Stimulated activated naive CD8-positive, alpha-beta T cell treated with anti-CD3 and anti-CD28 coated beads, Interleukin-15, amount 100 ng/mL, for 72 hours (primary cell): ENCODE measurements around the gene SNX27.
"Not testable (repeated sequence)": the region's sequence is repeated elsewhere in the genome, so short reads cannot be mapped to it uniquely, and the experiment has no call there.

Source experiments
- ATAC-seq: fragments of 150-1000 bp; cut with Tn5 transposase; 2 replicates; pipeline ENCODE4 v1.10.0; 2021; ENCODE audit warnings: mild to moderate bottlenecking, moderate library complexity
- DNase-seq, 2 donors: peaks; one replicate each; pipeline ENCODE4 v3.0.0; 2021 to 2022
- H3K27ac Mint-ChIP-seq, 2 donors: one replicate each; pipeline ENCODE4 v1.8.0; 2022; ENCODE audit warnings: mild to moderate bottlenecking in 2 of 2, mixed read lengths in 2 of 2, moderate library complexity in 2 of 2
- H3K27me3 Mint-ChIP-seq: one replicate; pipeline ENCODE4 v1.8.0; 2022; ENCODE audit warnings: mixed read lengths
- H3K4me1 Mint-ChIP-seq: one replicate; pipeline ENCODE4 v1.8.0; 2022; ENCODE audit warnings: mild to moderate bottlenecking, mixed read lengths
- H3K4me3 Mint-ChIP-seq, 2 donors: one replicate each; pipeline ENCODE4 v1.8.0; 2022; ENCODE audit warnings: mild to moderate bottlenecking in 2 of 2, mixed read lengths in 2 of 2, moderate library complexity in 1 of 2
- H3K9me3 Mint-ChIP-seq, 2 donors: one replicate each; pipeline ENCODE4 v1.8.0; 2022; ENCODE audit warnings: mixed read lengths in 2 of 2

The SNX27 gene

DNA sequence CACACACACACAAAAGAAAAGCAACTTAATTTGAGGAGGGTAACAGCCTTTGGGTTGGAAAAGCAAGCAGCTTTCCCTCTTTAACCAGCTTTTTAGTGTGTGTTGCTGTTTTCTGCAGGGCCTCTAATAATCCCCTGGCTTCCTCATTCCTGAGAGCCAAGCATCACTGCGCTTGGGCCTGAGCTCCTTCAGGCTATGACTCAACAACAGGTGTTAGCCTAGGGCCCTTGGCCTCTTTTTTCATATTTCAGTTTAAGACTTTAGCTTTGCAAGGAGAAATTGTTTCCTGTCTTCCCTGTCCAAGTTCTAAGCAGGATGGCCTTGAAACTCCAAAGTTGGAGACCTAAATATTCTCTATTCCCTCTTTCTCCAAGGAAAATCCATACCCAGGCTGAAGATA is 26.2 kb upstream of the SNX27 start:
- H3K4me3 Mint-ChIP-seq = no peak overlapping the region
- no peak for ATAC-seq
- no peak for DNase-seq
- no peaks in the 10 kb centered on the region for H3K9me3 Mint-ChIP-seq
- H3K4me1 Mint-ChIP-seq = no peaks in the 10 kb centered on the region
- no peaks in the 10 kb centered on the region for H3K27me3 Mint-ChIP-seq
- H3K27ac Mint-ChIP-seq = no peak overlapping the region

GRCh38 chr1:151590961-151591360 is 20.9 kb upstream of the SNX27 start:
- Mint-ChIP-seq H3K27me3 (no peaks in the 10 kb centered on the region), H3K27ac (no peak overlapping the region), H3K4me3 (no peak overlapping the region), H3K4me1 (peaks cover 10% of the 10 kb centered on the region), H3K9me3 (no peaks in the 10 kb centered on the region)
- ATAC-seq (no peak), DNase-seq (no peak)

- no peak for DNase-seq
- Mint-ChIP-seq H3K4me3 (peak overlapping the region; percentile 33 to 67), H3K27ac (no peak overlapping the region), H3K4me1 (peaks cover 10% of the 10 kb centered on the region), H3K9me3 (no peaks in the 10 kb centered on the region), H3K27me3 (no peaks in the 10 kb centered on the region)
- ATAC-seq = peak; percentile 63
Observed at GRCh38 chr1:151593730-151594129, 18.1 kb upstream of the SNX27 start.

DNA sequence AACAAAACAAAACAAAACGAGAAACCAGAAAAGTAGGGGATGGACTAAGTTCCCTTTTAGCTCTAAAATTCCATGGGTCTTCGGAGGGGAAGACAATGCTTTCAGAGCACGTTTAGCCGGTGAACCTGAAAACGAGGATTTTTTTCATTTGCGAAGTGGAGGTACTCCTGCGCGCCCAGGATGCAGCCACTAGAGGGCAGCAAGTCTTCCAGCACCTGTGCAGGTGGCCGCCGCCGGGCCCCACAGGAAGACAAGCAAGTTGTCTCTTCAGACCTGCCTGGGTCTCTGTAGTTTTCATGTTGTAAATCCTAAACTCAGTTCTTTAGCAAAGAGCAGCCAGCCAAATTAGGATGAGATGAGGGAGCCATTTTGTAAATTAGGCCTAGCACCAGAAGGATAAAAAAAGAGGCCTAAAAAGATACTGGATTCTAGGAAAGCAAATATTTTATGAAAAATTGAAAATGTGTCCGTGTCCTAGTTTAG is 17.7 kb upstream of the SNX27 start:
- Mint-ChIP-seq H3K4me1 (peaks cover 10% of the 10 kb centered on the region), H3K27me3 (no peaks in the 10 kb centered on the region), H3K4me3 (peak overlapping the region; percentile 33 to 67), H3K27ac (peak overlapping the region in 1 of 2 donors; percentile 86), H3K9me3 (no peaks in the 10 kb centered on the region)
- ATAC-seq (peak; percentile 98), DNase-seq (peak; percentile 79 to 82)

- Mint-ChIP-seq H3K9me3 (no peaks in the 10 kb centered on the region), H3K4me1 (peaks cover 10% of the 10 kb centered on the region), H3K27me3 (no peaks in the 10 kb centered on the region), H3K4me3 (no peak overlapping the region), H3K27ac (no peak overlapping the region)
- ATAC-seq (no peak), DNase-seq (no peak)
Observed at GRCh38 chr1:151596166-151596953, 15.5 kb upstream of the SNX27 start.

- peaks cover 20% of the 10 kb centered on the region for H3K27me3 Mint-ChIP-seq
- DNase-seq, H3K4me1 Mint-ChIP-seq, H3K4me3 Mint-ChIP-seq, H3K27ac Mint-ChIP-seq, ATAC-seq, H3K9me3 Mint-ChIP-seq: not testable (repeated sequence)
Observed at GRCh38 chr1:151602550-151602949, 9.3 kb upstream of the SNX27 start.

DNA sequence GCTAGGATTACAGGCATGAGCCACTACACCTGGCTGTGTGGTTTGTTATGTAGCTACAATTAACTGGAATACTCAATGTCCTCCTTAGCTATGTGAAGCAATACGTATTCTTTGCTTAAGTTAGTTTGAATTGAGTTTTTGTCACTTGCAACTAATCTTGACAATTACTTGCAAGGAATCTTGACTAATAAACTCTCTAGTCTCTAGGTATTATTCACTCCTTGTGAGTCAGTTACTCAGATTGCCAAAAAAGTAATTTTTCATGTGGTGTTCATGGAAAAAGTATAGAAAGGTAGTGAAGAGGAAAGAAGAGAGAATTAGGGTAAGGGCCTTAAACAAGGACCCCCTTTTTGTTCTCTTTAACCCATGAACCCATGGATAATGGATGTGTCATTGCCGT is 7.6 kb upstream of the SNX27 start:
- ATAC-seq (no peak), DNase-seq (no peak)
- Mint-ChIP-seq H3K9me3 (no peaks in the 10 kb centered on the region), H3K27me3 (peaks cover 20% of the 10 kb centered on the region), H3K4me3 (no peak overlapping the region), H3K4me1 (peaks cover 8% of the 10 kb centered on the region), H3K27ac (no peak overlapping the region)

- peaks cover 20% of the 10 kb centered on the region for H3K27me3 Mint-ChIP-seq
- H3K4me3 Mint-ChIP-seq = no peak overlapping the region
- DNase-seq (no peak), ATAC-seq (peak; percentile 79)
- H3K9me3 Mint-ChIP-seq = no peaks in the 10 kb centered on the region
- peak overlapping the region in 1 of 2 donors; percentile 55 for H3K27ac Mint-ChIP-seq
- peaks cover 8% of the 10 kb centered on the region for H3K4me1 Mint-ChIP-seq
Observed at GRCh38 chr1:151606384-151606783, 5.5 kb upstream of the SNX27 start.

DNA sequence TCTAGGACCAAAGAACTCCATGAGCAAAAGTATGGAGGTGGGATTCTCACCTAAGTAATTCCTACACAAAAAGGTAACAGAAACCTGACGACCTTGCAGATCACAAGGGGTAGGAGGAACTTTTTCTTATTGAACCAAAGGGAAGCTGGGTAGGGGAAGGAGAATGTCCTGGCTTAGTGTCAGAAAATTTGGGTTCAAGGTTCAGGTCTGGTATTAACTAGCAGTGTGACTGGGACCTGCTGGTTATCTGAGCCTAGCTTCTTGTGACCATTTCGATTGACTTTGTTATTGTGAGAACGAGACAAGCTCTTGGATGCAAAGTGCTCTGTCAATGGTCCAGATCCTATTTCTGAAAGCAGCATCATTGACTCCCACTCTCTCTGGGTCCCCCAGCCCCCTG is 5.0 kb upstream of the SNX27 start:
- H3K27me3 Mint-ChIP-seq = peaks cover 20% of the 10 kb centered on the region
- DNase-seq (no peak), ATAC-seq (no peak)
- no peaks in the 10 kb centered on the region for H3K9me3 Mint-ChIP-seq
- H3K4me3 Mint-ChIP-seq = no peak overlapping the region
- peaks cover 8% of the 10 kb centered on the region for H3K4me1 Mint-ChIP-seq
- H3K27ac Mint-ChIP-seq = no peak overlapping the region

- Mint-ChIP-seq H3K4me1 (peaks cover 31% of the 10 kb centered on the region), H3K27ac (no peak overlapping the region), H3K9me3 (no peaks in the 10 kb centered on the region), H3K4me3 (no peak overlapping the region), H3K27me3 (peaks cover 6% of the 10 kb centered on the region)
- DNase-seq = no peak
- ATAC-seq = no peak
Observed at GRCh38 chr1:151610142-151610541, 1.7 kb upstream of the SNX27 start.

- Mint-ChIP-seq H3K4me1 (peaks cover 39% of the 10 kb centered on the region), H3K4me3 (peak overlapping the region; percentile 47 to 76), H3K27ac (peak overlapping the region in 1 of 2 donors; percentile 89), H3K9me3 (no peaks in the 10 kb centered on the region), H3K27me3 (peaks cover 3% of the 10 kb centered on the region)
- DNase-seq (peak; percentile 8 to 17), ATAC-seq (peak; percentile 8)
Observed at GRCh38 chr1:151611288-151611790, 511 bp upstream of the SNX27 start.

DNA sequence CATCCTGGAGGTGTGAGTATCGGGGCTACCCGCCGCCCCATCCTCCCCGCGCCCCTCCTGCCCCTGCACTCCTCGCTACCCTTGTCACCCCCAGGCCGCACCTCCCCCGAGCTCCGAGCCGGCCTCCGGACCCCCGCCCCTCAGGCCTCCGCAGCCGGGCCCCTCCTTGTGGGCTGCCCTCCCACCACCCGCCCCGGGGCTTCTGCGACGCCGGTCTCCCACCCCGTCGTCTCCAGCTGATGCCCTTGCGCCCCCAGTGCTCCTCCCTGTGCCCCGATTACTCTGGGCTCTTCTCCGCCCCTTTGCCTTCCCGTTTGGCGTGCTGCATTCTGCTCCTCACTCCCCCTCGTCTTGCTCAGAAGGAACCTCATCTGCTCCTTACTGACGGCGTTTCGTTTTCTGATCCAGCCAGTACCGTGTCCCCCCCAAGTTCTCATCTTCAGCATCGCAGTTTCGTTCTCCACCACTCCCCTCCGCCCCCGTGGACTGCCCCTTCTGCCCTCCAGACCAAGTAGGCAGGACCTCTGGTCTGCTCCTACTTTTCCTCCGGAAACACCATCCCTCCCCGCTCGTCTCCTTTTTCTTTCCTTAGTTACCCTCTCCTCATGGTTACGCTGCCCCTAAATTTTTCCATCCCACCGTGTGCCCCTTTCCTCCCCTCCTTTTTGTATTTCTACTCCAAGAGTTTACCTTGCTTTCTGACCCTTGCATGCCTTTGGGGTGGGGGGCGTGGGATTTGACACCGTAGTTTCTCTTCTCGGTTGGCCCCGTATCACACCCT is 841 bp downstream of the SNX27 start:
- H3K4me1 Mint-ChIP-seq = peaks cover 40% of the 10 kb centered on the region
- H3K4me3 Mint-ChIP-seq = peak overlapping the region; percentile 91 to 94
- no peaks in the 10 kb centered on the region for H3K9me3 Mint-ChIP-seq
- H3K27ac Mint-ChIP-seq = peak overlapping the region; percentile 94 to 97
- H3K27me3 Mint-ChIP-seq = no peaks in the 10 kb centered on the region
- DNase-seq = peak in 1 of 2 donors; percentile 19
- peak; percentile 33 for ATAC-seq

- peak overlapping the region; percentile 91 to 94 for H3K4me3 Mint-ChIP-seq
- H3K27me3 Mint-ChIP-seq = no peaks in the 10 kb centered on the region
- DNase-seq (no peak), ATAC-seq (no peak)
- H3K9me3 Mint-ChIP-seq = no peaks in the 10 kb centered on the region
- H3K27ac Mint-ChIP-seq = peak overlapping the region in 1 of 2 donors; percentile 97
- H3K4me1 Mint-ChIP-seq = peaks cover 40% of the 10 kb centered on the region
Observed at GRCh38 chr1:151613282-151613780, 1.5 kb downstream of the SNX27 start.

DNA sequence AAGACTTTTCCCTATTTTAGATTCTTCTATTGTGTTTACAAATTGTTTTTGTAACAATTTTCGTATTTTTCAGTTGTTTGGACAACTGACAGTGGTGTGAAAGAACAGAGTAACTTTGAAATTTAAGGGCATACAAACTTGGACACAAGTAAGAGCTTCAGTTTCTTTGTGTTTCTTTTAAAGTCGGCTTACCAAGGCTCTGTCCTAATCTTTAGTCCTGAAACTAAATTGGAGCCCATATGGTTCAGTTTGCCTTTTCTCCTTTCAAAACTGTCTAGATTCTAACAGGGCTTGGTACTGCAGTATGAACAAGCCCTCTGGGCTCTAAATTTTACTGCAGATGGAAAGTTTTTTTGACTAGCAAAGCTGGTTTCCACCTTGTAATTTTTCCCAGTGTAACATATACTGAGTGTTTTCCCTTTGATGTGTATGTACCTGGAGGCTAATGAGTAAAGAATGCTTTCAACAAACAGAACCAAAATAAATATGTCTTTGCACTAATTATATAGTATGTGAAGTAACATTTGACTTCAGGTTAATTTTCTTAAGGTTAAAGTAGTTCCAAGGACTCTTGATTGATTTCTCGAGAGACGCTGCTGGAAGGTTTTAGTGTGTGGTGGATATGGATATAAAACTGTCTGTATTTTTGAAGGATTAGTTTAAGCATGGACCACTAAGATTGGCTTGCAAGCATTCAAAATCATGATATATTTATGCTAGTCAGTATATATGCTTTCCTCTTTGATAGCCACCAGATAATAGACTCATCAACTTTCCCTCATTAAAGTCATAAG is 4.1 kb downstream of the SNX27 start:
- no peaks in the 10 kb centered on the region for H3K27me3 Mint-ChIP-seq
- no peak for ATAC-seq
- no peaks in the 10 kb centered on the region for H3K9me3 Mint-ChIP-seq
- H3K27ac Mint-ChIP-seq = no peak overlapping the region
- H3K4me3 Mint-ChIP-seq = no peak overlapping the region
- peaks cover 54% of the 10 kb centered on the region for H3K4me1 Mint-ChIP-seq
- DNase-seq = no peak

DNA sequence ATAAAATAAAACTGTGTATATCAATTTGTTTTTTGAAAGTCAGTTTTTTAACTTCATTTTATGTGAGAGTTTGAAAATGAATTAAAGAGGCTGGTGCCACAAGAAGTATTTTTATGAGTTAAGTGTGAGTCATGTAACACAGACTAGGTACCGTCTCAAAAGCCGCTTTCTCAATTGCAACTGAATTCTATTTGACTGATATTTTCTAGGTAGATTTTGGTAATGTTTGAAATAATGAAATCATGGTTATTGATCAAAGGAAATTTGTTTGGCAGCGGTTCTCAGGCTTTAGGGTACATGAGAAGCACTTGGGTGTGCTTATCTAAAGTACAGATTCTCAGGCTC is 4.6 kb downstream of the SNX27 start:
- Mint-ChIP-seq H3K27me3 (no peaks in the 10 kb centered on the region), H3K4me1 (peaks cover 59% of the 10 kb centered on the region), H3K27ac (no peak overlapping the region), H3K9me3 (no peaks in the 10 kb centered on the region), H3K4me3 (no peak overlapping the region)
- no peak for DNase-seq
- no peak for ATAC-seq
